NT2/D1 (cell line): Measurements from ENCODE around the gene PSME4.
"Not testable (repeated sequence)": the region's sequence is repeated elsewhere in the genome, so short reads cannot be mapped to it uniquely, and the experiment has no call there.

Experiments
- YY1 ChIP-seq: IDR thresholded peaks from 2 replicates; pipeline ENCODE4 v1.6.1; 2011; ENCODE audit not compliant: insufficient read length, insufficient read depth
- ZNF274 ChIP-seq: IDR thresholded peaks from 2 replicates; pipeline ENCODE4 v1.6.1; 2011; ENCODE audit warnings: mild to moderate bottlenecking, low read depth, low read length

DNA sequence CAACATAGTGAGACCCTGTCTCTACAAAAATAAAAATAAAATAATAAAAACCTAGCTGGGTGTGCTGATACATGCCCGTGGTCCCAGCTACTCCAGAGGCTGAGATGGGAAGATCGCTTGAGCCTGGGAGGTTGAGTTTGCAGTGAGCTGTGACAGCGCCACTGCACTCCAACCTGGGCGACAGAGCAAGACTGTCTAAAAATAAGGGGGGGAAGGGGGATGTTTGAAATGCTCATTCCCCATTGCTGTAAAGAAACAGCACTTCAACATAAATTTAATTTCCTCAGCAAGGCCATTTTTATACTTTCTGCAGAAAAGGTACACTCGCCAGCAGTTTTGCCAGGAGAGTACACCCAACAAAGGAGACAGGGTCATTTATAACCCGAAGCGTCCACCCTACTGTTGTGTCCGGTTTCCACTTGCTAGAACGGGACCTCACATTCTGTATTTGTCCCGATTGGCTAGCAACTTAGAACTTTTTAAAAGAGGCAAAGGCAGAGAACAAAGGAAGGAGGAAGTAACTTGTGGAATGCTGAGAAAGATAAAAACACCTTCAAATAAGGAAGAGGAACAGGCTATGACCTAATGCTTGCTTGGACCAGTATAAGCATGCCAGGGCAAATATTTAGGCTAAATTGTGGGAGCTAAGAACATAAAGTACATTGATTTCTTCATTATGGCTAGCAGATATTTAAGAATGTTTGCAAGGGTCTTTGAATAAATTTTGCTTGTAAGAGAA lies 9.1 kb downstream of the PSME4 start:
- not testable (repeated sequence) for TF ChIP-seq YY1, ZNF274
